Skeletal muscle satellite cell (primary cell): ENCODE results near the gene GSDME.
A peak's percentile ranks its signal among the peaks of the same experiment; 100 is the strongest.

ENCODE experiments used
- H3K27me3 ChIP-seq: 2 replicates; pipeline ENCODE4 v1.7.0; 2013; ENCODE audit warnings: low read length; ENCODE audit not compliant: control insufficient read depth, insufficient read depth
- H3K36me3 ChIP-seq: 2 replicates; pipeline ENCODE4 v1.7.0; 2013; ENCODE audit warnings: mild to moderate bottlenecking, control low read depth, low read length; ENCODE audit not compliant: insufficient read depth
- H3K4me1 ChIP-seq: 2 replicates; pipeline ENCODE4 v1.7.0; 2013; ENCODE audit warnings: low read length; ENCODE audit not compliant: control insufficient read depth, insufficient read depth
- H3K4me2 ChIP-seq: 2 replicates; pipeline ENCODE4 v1.7.0; 2013; ENCODE audit warnings: mild to moderate bottlenecking, low read length
- H3K4me3 ChIP-seq: 2 replicates; pipeline ENCODE4 v1.7.0; 2013; ENCODE audit warnings: low read length
- H3K9ac ChIP-seq: 2 replicates; pipeline ENCODE4 v1.7.0; 2013; ENCODE audit warnings: mild to moderate bottlenecking, low read depth, low read length, moderate library complexity
- H3K9me3 ChIP-seq: replicated peaks from 2 replicates; pipeline ENCODE4 v1.7.0; 2013; ENCODE audit warnings: mild to moderate bottlenecking, control low read depth, low read length

The GSDME gene

DNA sequence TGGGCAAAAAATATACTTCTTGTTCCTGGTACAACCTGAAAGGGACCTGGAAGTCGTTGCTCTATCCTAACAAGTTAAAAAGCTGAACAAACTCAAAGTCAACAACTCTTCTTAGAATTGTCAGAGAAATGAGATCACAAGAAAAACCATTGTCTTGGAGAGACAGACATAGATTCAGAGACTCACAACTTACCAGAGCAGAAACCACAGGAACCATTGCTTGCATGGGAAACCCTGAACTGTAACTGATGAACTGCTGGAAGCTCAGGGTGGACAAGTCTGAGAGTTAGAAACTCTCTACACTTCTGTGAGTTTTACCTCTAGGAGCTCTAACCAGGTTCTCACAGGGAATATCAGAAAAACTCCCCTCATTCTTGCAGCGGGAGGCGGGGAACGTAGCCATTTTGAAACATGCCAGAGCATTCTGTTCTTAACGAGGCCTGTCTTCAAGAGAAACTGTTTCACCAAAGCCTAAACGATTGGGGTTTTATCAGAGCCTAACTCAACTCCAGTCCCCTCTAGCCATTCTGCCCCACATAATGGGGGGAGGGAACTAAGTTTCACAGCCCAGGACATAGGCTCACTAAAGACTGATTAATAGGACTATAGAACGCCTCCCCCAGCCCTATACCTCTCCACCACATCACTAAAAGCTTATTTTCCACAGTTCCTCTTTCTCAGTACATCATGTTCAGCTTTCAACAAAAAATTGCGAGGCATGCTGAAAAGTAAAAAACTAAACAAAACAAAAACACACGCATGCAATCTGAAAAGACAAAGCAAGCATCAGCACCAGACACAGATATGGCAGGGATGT lies 12.0 kb upstream of the GSDME start:
- Histone ChIP-seq H3K9me3 (no peaks in the 10 kb centered on the region), H3K36me3 (no peaks in the 10 kb centered on the region), H3K4me2 (no peak overlapping the region), H3K4me3 (no peak overlapping the region), H3K9ac (no peak overlapping the region), H3K4me1 (no peaks in the 10 kb centered on the region), H3K27me3 (no peaks in the 10 kb centered on the region)

DNA sequence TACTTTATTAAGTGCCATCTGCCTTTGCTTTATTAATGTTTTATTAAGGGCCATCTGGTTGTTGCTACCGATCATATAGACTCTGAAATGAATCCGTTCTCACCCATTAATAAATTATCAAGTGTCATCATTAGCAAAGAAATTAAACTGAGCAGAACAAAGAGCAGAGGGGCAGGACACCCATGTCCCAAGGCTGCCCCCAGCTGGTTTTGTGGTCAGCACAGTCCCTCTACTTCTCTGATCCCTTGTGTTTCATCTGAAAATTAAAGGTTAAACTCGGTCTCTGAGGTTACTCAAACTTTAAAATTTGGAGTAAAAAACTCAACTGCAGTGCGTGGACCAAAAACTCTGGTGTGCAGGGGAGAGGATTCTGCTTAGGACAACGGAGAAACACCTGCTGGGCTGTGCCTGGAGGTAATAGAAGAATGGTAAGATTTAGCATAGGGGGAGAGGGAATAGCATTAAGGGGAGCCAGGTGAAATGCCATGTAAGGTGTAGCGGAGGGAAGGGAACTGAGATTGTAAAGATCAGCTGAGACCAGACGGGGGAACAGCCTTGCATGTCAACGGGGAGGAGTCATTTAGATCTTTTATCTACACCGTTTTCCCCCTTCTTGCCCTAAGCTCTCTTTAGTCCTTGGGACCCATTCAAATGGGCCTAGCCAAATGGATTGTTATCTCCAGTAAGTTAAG lies 10.8 kb upstream of the GSDME start:
- H3K9ac ChIP-seq: no peak overlapping the region
- no peaks in the 10 kb centered on the region for H3K27me3 ChIP-seq
- H3K36me3 ChIP-seq: no peaks in the 10 kb centered on the region
- H3K9me3 ChIP-seq: no peaks in the 10 kb centered on the region
- no peak overlapping the region for H3K4me3 ChIP-seq
- H3K4me1 ChIP-seq: no peaks in the 10 kb centered on the region
- no peak overlapping the region for H3K4me2 ChIP-seq

DNA sequence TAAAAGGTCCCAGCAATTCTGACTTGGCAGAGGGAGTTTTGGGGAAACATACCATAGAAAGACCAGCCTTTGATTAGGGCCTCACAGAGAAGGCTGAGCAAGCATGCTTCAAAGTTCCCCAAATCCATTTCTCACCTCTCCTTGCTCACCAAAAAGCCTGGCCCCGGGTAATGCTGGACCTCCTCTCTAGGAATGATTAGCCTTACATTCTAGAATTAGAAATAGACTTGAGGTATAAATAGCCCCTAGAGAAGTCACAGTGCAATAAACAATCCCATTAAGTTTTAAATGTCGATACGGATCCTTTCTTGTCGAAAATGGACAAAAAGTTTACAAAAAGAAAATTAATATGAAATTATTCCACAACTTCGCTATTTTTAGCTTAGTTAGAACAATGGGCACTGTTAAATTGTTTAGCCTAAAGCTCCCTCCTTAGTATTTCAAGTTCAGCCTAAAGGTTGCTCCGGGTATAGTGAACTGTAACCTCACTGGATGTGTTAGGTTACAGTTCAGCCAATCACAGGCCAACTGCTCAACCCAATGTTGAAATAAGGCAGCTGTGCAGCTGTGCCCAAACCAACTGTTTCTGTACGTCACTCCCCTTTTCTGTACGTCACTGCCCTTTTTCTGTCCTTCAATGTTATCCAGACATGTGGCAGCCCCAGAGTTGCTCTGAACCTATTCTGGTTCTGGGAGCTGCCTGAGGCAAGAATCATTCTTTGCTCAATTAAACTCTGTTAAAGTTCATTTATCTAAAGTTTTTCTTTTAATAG lies 7.9 kb upstream of the GSDME start:
- Histone ChIP-seq H3K4me3 (no peak overlapping the region), H3K4me2 (no peak overlapping the region), H3K9me3 (no peaks in the 10 kb centered on the region), H3K4me1 (no peaks in the 10 kb centered on the region), H3K9ac (no peak overlapping the region), H3K36me3 (no peaks in the 10 kb centered on the region), H3K27me3 (no peaks in the 10 kb centered on the region)

DNA sequence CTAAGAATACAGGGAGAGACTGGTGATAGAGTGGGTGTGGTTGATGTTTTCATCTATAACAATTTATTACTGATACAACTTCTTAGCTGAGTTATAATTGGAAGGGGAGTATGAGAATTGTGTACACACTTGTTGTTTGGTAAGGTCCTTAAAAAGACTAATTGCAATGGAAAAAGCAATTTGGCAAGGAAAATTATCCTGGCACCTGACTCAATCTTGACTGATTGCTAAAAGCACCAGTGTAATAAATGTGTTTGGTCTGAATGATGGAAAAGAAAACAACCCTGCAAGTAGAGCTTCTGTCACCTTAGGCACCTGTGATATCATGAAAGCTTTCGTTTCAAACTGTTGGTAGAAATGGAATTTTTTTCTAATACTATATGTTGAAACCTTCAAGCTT lies 6.7 kb upstream of the GSDME start:
- H3K4me1 ChIP-seq: no peaks in the 10 kb centered on the region
- no peaks in the 10 kb centered on the region for H3K9me3 ChIP-seq
- no peaks in the 10 kb centered on the region for H3K36me3 ChIP-seq
- H3K27me3 ChIP-seq: no peaks in the 10 kb centered on the region
- no peak overlapping the region for H3K4me2 ChIP-seq
- H3K9ac ChIP-seq: no peak overlapping the region
- H3K4me3 ChIP-seq: no peak overlapping the region

DNA sequence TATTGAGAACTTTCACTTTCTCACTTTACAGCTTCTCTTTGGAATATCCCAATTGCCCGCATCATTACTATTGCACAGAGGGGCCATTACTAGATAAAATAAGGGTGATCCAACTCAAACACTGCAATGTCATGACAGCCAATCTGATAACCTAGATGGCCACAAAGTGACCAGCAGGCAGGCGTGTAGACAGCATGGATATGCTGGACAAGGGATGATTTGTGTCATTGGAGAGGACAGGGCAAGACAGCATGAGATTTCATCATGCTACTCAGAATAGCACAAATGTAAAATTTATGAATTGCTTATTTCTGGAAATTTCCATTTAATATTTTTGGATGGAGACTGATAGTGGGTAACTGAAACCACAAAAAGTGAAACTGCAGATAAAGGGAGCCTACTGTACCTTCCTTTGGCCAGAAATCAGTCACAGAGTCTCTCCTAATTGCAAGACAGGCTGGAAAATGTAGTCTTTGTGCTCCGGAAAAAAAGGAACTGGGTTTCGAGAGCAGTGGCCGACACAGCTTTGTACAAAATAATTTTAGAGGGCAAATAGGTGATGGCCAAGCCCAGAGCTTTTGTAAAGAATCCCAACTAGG lies 6.1 kb upstream of the GSDME start:
- Histone ChIP-seq H3K9ac (no peak overlapping the region), H3K4me3 (no peak overlapping the region), H3K27me3 (no peaks in the 10 kb centered on the region), H3K9me3 (no peaks in the 10 kb centered on the region), H3K4me2 (no peak overlapping the region), H3K36me3 (no peaks in the 10 kb centered on the region), H3K4me1 (peaks cover under 1% of the 10 kb centered on the region)

DNA sequence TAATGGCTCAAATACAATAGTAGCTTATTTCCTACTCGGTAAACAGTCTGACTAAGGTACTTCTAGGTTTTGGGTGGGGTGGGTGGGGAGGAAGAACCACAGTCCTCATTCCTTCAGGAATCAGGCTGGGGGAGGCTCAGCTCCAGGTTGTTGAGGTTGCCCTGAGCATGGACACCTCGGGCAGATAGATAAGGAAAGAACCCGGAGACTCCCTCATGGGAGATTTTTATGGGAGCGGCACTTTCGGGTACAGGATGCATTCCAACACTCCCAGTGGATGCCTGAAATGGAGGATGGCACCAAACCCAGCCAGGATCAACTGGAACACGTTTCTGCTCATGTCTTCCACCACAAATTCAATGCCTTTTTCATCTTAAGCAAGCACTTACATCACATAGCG lies 5.5 kb upstream of the GSDME start:
- no peak overlapping the region for H3K4me3 ChIP-seq
- H3K4me2 ChIP-seq: no peak overlapping the region
- no peaks in the 10 kb centered on the region for H3K27me3 ChIP-seq
- no peaks in the 10 kb centered on the region for H3K36me3 ChIP-seq
- H3K9ac ChIP-seq: no peak overlapping the region
- no peaks in the 10 kb centered on the region for H3K9me3 ChIP-seq
- peaks cover 7% of the 10 kb centered on the region for H3K4me1 ChIP-seq

DNA sequence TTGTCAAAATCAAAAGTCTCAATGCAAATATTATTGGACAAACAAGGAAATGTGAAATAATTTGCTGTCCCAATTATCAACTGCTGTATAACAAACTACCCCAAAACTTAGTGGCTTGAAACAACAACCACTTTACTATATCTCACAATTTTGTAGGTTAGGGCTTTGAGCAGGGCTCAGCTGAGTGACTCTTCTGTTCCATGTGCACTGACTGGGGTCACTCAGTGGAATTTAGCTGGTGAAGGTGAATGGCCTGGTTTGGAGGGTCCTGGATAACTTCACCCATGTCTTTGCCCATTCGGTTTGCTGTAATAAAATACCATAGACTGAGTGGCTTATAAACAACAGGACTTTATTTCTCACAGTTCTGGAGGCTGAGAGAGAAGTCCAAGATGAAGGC lies 3.7 kb upstream of the GSDME start:
- H3K9ac ChIP-seq: no peak overlapping the region
- no peak overlapping the region for H3K4me3 ChIP-seq
- H3K36me3 ChIP-seq: no peaks in the 10 kb centered on the region
- no peak overlapping the region for H3K4me2 ChIP-seq
- no peaks in the 10 kb centered on the region for H3K9me3 ChIP-seq
- H3K4me1 ChIP-seq: peaks cover 19% of the 10 kb centered on the region
- H3K27me3 ChIP-seq: no peaks in the 10 kb centered on the region

DNA sequence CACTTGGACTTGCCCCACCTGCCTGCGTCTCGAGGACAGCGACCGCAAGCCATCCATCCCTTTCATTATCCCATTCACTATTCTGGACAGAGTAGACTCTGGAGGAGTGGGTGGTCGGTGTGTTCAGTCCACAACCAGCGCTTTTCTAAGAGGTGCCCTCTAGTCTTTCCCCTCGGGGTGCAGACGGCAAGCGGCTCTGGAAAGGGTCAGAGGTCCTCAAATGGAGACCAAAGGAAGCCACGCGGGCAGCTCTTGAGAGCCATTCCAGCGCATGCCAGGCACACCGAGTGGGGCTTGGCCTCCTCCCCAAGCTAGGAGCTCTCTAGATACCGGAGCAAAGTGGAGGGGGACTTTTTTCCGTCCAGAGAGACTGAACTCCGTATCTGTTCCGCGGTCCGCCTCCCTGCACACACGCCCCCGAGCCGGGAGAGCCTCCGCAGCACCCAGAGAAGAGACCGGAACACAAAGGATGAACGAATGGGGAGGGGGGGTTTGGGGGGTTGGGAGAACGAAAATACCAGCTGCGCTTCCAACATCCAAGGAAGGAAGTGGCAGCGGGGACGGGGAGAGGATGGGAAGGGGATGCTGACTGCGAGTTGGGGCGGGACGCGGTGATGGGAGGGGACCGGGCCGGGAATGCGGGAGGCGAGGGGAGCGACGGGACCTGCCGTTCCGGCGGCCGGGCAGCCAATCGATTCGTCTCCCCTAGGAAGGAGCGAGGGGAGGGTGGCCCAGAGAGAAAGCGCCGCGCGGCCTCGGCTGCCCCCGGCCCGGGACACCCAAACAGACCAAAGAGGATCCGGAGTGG lies 515 bp downstream of the GSDME start:
- Histone ChIP-seq H3K4me3 (peak overlapping the region; percentile 85), H3K36me3 (no peaks in the 10 kb centered on the region), H3K9ac (peak overlapping the region; percentile 93), H3K9me3 (no peaks in the 10 kb centered on the region), H3K27me3 (no peaks in the 10 kb centered on the region), H3K4me1 (peaks cover 29% of the 10 kb centered on the region), H3K4me2 (peak overlapping the region; percentile 97)

DNA sequence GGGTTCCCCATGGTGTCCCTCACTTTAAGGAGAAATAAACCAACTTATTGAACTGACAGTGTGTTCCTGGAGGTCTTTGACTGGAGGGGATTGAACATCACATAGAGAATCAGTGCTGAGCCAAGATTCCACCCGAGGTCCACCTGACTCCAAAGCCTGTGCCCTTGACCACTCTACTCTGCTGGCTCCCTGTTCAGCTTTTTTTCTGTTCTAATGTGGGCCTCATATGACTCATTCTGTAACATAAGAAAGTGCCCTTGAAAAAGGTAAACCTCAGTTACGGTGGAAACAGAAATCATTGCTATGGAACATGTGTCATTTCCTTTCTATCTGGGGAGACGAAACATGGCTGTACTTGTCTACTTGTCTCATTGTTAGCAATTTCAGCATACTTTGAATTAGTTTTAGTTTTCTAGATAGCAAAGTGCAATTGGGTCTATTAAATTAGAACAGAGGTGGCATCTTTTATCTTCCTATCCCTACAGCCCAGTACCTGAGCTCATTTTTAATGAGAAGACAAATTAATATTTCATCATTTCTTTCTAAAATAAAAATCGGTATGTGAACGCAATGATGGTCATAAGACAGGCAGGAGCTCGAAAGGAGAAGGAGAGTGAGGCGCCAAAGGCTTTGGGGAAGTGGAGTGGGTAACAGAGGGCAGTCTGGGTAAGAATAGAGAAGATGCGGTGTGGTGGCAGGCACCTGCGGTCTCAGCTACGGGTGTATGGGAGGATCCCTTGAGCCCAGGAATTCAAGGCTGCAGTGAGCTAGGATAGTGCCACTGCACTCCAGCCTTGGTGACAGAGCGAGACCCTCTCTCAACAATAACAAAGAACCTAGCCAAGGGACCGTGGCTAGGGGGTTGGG lies 1.5 kb downstream of the GSDME start:
- H3K4me1 ChIP-seq: peaks cover 29% of the 10 kb centered on the region
- H3K4me2 ChIP-seq: peak overlapping the region; percentile 97
- H3K4me3 ChIP-seq: peak overlapping the region; percentile 85
- no peaks in the 10 kb centered on the region for H3K9me3 ChIP-seq
- no peaks in the 10 kb centered on the region for H3K36me3 ChIP-seq
- H3K9ac ChIP-seq: no peak overlapping the region
- H3K27me3 ChIP-seq: no peaks in the 10 kb centered on the region

DNA sequence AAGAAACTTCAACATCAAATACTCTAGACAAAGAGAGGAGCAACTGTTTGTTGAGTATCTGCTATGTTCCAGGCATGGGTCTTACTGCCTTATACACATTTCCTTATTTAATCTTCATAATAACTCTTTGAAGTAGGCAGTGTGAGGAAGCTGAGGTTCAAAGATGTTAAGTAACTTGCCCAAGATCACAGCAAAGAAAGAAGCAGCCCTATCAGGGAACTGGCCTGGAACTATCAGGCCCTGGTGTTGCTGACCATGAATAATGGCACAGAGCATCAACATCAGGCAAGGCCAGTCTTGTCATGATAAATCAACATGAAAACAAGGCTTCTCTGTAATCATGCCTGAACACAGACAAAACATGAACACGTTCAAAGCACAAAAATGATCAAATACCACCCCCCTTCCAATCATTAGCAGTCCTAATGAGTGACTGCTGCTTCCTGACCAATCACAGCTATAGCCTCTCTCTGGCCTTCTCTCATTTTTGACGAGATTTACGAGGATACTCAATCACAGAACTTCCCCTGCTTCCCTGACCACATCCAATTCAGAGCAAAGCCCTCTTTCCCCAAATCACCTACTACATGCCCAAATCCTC lies 2.3 kb downstream of the GSDME start:
- no peak overlapping the region for H3K4me3 ChIP-seq
- H3K9ac ChIP-seq: no peak overlapping the region
- peaks cover 29% of the 10 kb centered on the region for H3K4me1 ChIP-seq
- peak overlapping the region; percentile 97 for H3K4me2 ChIP-seq
- no peaks in the 10 kb centered on the region for H3K9me3 ChIP-seq
- H3K27me3 ChIP-seq: no peaks in the 10 kb centered on the region
- no peaks in the 10 kb centered on the region for H3K36me3 ChIP-seq
